NCI-H510A treated with DMSO at 0.1 percent for 48 hours (cell line): ENCODE results near the gene B3GNT7.
"Not testable (repeated sequence)": the region's sequence is repeated elsewhere in the genome, so short reads cannot be mapped to it uniquely, and the experiment has no call there.

Experiments used
- DNase-seq: peaks from one replicate; lab custom pipeline; 2025; lab: John Stamatoyannopoulos, UW

B3GNT7 gene

GRCh38 chr2:231427116-231427515 is 31.6 kb downstream of the B3GNT7 start:
- no peak for DNase-seq

DNA sequence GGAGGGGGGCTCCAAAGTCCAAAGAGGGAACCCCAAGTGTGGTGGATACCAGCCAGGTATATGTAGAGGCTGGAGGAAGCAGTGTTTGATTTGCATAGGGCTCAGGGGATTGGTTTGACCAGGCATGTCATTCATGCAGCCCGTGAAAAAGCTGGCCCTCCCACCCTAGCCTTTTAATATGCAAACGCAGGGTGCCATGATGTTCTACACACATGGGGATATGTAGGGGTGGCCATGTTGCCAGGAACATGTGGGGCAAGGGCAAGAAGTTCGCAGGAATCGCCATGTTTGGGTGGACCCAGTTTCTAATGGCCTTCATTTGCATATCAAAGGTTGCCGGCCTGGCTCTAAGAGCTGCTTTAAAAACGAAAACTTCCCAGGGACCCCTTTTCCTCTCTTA is 33.6 kb downstream of the B3GNT7 start:
- no peak for DNase-seq

DNA sequence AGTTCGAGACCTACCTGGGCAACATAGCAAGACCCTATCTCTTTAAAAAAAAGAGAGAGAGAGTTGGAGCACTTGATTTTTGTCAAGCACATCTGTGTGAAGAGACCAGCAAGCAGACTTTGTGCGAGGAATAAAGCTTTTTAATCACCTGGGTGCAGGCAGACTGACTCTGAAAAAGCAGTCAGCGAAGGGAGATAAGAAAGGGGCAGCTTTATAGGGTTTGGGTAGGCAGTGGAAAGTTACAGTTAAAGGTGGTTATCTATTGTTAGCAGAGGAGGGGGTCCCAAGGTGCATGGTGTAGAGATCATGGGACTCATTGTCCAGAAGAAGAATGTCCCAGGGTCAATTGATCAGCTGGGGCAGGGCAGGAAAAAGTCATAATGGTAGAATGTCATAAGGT is 34.4 kb downstream of the B3GNT7 start:
- DNase-seq: no peak

GRCh38 chr2:231430437-231430836 is 34.9 kb downstream of the B3GNT7 start:
- DNase-seq: not testable (repeated sequence)

DNA sequence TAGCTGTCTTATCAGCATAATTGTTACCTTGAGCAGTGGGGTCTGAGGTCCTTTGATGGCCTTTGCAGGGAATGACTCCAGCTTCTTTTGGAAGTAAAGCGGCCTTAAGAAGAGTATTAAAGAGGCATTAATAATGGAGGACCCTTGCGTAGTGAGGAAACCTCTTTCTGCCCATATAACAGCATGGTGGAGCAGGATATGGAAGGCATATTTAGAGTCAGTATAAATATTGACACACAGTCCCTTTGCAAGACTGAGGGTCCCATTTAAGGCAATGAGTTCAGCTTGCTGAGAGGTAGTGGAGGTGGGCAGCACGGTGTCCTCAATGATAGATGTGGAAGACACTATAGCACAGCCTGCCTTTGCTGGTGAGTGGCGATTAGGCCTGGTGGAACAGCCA is 36.1 kb downstream of the B3GNT7 start:
- DNase-seq: no peak

DNA sequence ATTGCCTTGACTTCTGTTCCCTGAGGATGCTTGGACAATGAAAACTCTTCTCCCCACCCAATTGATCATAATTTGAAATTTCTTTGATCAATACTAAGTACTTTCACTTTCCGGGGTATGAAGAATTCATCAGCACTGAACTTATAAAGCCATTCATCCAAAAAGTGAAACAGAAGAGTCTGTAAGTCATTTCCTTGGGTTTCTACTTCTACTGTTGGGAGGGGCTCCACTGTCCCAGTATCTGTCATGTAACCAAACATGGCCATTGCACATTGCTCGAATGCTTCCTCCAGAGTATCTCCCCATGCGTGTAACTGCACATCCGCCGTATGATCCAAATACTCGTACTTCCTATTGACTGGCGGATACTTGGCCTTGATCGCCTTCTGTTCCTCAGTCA is 38.5 kb downstream of the B3GNT7 start:
- DNase-seq: no peak

DNA sequence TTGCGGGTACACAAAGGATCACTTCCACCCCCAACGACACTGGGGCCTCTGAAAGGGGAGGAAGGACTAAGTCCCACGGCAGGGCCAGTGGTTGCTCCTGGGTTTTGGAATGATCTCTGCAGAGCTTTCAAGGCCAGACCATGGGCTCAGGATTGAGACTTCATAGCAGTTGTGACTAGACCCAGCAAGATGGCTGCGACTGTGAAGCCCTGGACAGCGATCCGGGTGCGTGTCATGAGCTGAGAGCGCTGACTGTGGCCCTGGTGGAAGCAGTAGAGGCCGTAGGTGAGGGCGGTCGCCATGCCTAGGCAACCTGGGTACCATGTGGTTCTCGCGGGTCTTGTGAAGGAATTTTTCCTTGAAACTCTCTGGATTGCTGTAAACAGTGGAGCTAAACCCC is 41.4 kb downstream of the B3GNT7 start:
- DNase-seq: no peak

DNA sequence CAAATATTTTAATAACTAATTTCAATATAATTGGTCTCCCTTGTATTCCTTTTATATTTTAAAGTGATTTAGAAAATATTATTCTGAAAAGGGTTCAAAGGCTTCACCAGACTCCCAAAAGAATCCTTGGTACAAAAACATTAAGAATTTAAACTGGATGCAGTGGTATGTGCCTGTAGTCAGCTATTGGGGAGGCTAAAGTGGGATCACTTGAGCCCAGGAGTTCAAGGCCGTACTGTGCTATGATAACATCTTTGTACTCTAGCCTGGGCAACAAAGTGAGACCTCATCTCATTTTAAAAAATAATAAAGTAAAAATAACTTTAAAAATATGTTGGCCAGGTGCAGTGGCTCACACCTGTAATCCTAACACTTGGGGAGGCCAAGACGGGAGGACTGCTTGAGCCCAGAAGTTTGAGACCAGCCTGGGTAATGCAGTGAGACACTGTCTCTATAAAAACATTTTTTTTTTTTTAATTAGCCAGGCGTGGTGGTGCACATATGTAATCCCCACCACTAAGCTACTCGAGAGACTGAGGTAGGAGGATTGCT is 54.1 kb downstream of the B3GNT7 start:
- no peak for DNase-seq

GRCh38 chr2:231450548-231450989 is 55.1 kb downstream of the B3GNT7 start:
- DNase-seq: no peak
